ENCODE results near the gene OTOF. TPM values are rescaled to one million over a fixed set of nuclear protein-coding genes. Genes with fewer than 3 reads are reported as not detected.

The OTOF gene
- total RNA-seq, 1 experiment from 2014 or later, result 0.10 TPM

DNA sequence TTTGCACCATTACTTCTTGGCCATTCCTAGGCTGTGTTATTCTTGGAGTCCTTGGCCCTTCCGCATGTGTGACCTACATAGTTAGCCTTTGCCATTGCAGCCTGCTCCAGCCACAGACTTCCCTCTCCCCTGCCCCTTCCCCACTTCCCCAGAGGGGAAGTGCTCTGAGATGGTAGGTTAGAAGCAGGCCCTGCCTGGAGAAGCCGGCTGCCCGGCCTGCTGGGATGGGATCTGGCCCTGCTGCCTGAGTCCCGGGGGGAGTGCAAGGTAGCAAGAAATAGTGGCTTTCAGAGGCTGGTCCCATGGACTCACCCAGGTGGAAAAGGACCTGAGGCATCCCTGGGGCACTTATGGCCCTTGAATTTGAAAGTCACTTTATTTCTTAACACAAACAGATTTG, 28.4 kb upstream of the OTOF start:
- H3K27me3 ChIP-seq (ENCODE audit: insufficient read depth, low read length), result no peaks in the 10 kb centered on the region
- ATAC-seq (no peak), DNase-seq (ENCODE audit: low read depth, low spot score) (no peak)
- no peaks in the 10 kb centered on the region for H3K9me2 ChIP-seq (ENCODE audit: insufficient read depth)
- H4K20me1 ChIP-seq (ENCODE audit: insufficient read depth), result no peaks in the 10 kb centered on the region
- H3K27ac ChIP-seq (ENCODE audit: low read depth, low read length), result no peak overlapping the region
- POLR2A ChIA-PET, result no interaction called here
- BruUV-seq (replicated peaks), result no TSS peak
- no peaks in the 10 kb centered on the region for H3K9me3 ChIP-seq (ENCODE audit: control insufficient read depth in 1 of 2, insufficient read depth in 1 of 2, low read depth in 1 of 2, low read length in 2 of 2)
- H3K36me3 ChIP-seq (ENCODE audit: control insufficient read depth in 1 of 2, insufficient read depth in 2 of 2, low read length in 2 of 2), result no peaks in the 10 kb centered on the region
- intact Hi-C loops (cut with micrococcal nuclease), result no loop called here
- H3K9ac ChIP-seq (ENCODE audit: low read length), result no peak overlapping the region
- no peak overlapping the region for H3K4me2 ChIP-seq (ENCODE audit: low read length)
- no peak for TF ChIP-seq JUND (IDR thresholded peaks at IDR 0.05)
- no peak for TF ChIP-seq RAD21 (IDR thresholded peaks at IDR 0.05; ENCODE audit: low read depth)
- TF ChIP-seq SRF (IDR thresholded peaks at IDR 0.05; ENCODE audit: low read depth), result no peak
- no peak for TF ChIP-seq POLR2A (IDR thresholded peaks at IDR 0.05; ENCODE audit: borderline replicate concordance, extremely low read depth, insufficient read depth, insufficient read length)
- TF ChIP-seq, protein P1, sequence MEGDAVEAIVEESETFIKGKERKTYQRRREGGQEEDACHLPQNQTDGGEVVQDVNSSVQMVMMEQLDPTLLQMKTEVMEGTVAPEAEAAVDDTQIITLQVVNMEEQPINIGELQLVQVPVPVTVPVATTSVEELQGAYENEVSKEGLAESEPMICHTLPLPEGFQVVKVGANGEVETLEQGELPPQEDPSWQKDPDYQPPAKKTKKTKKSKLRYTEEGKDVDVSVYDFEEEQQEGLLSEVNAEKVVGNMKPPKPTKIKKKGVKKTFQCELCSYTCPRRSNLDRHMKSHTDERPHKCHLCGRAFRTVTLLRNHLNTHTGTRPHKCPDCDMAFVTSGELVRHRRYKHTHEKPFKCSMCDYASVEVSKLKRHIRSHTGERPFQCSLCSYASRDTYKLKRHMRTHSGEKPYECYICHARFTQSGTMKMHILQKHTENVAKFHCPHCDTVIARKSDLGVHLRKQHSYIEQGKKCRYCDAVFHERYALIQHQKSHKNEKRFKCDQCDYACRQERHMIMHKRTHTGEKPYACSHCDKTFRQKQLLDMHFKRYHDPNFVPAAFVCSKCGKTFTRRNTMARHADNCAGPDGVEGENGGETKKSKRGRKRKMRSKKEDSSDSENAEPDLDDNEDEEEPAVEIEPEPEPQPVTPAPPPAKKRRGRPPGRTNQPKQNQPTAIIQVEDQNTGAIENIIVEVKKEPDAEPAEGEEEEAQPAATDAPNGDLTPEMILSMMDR (IDR thresholded peaks at IDR 0.05 in 2 of 3, conservative IDR thresholded peaks at IDR 0.05 in 1 of 3; ENCODE audit: borderline replicate concordance in 1 of 3, insufficient read depth in 1 of 3, low read depth in 2 of 3, low read length in 2 of 3), result no peak
- TF ChIP-seq EZH2phosphoT487 (IDR thresholded peaks at IDR 0.05; ENCODE audit: borderline replicate concordance), result no peak
- TF ChIP-seq ELF1 (IDR thresholded peaks at IDR 0.05; ENCODE audit: borderline replicate concordance, low read depth), result no peak
- TF ChIP-seq ZNF274 (IDR thresholded peaks at IDR 0.05; ENCODE audit: low read depth, low read length), result no peak
- TF ChIP-seq TCF7L2 (IDR thresholded peaks at IDR 0.05; ENCODE audit: borderline replicate concordance, extremely low read depth, insufficient read depth, insufficient read length), result no peak
- TF ChIP-seq, protein P2, sequence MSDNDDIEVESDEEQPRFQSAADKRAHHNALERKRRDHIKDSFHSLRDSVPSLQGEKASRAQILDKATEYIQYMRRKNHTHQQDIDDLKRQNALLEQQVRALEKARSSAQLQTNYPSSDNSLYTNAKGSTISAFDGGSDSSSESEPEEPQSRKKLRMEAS (IDR thresholded peaks at IDR 0.05), result no peak
- no peak for TF ChIP-seq ZFX (IDR thresholded peaks at IDR 0.05)
- TF ChIP-seq EZH2 (IDR thresholded peaks at IDR 0.05), result no peak
- TF ChIP-seq, protein P3, sequence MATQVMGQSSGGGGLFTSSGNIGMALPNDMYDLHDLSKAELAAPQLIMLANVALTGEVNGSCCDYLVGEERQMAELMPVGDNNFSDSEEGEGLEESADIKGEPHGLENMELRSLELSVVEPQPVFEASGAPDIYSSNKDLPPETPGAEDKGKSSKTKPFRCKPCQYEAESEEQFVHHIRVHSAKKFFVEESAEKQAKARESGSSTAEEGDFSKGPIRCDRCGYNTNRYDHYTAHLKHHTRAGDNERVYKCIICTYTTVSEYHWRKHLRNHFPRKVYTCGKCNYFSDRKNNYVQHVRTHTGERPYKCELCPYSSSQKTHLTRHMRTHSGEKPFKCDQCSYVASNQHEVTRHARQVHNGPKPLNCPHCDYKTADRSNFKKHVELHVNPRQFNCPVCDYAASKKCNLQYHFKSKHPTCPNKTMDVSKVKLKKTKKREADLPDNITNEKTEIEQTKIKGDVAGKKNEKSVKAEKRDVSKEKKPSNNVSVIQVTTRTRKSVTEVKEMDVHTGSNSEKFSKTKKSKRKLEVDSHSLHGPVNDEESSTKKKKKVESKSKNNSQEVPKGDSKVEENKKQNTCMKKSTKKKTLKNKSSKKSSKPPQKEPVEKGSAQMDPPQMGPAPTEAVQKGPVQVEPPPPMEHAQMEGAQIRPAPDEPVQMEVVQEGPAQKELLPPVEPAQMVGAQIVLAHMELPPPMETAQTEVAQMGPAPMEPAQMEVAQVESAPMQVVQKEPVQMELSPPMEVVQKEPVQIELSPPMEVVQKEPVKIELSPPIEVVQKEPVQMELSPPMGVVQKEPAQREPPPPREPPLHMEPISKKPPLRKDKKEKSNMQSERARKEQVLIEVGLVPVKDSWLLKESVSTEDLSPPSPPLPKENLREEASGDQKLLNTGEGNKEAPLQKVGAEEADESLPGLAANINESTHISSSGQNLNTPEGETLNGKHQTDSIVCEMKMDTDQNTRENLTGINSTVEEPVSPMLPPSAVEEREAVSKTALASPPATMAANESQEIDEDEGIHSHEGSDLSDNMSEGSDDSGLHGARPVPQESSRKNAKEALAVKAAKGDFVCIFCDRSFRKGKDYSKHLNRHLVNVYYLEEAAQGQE (IDR thresholded peaks at IDR 0.05; ENCODE audit: low read depth), result no peak
- TF ChIP-seq EGR1 (IDR thresholded peaks at IDR 0.05; ENCODE audit: low read depth), result no peak
- TF ChIP-seq POLR2AphosphoS5 (IDR thresholded peaks at IDR 0.05; ENCODE audit: low read depth, low read length), result no peak
- TF ChIP-seq SP1 (IDR thresholded peaks at IDR 0.05; ENCODE audit: low read depth), result no peak
- no peak for TF ChIP-seq YY1 (IDR thresholded peaks at IDR 0.05; ENCODE audit: extremely low read depth, insufficient replicate concordance, low read depth, low read length)
- TF ChIP-seq, protein P4, sequence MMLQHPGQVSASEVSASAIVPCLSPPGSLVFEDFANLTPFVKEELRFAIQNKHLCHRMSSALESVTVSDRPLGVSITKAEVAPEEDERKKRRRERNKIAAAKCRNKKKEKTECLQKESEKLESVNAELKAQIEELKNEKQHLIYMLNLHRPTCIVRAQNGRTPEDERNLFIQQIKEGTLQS (IDR thresholded peaks at IDR 0.05), result no peak
- TF ChIP-seq CBX3 (IDR thresholded peaks at IDR 0.05; ENCODE audit: low read depth), result no peak
- no peak for TF ChIP-seq CEBPB (IDR thresholded peaks at IDR 0.05; ENCODE audit: low read depth)
- RAD21 ChIA-PET (ENCODE audit: low non-redundant PET in 1 of 2, low total read pairs in 2 of 2, uncharacterized antibody in 2 of 2, unreplicated experiment in 2 of 2), result no interaction called here
- H3K4me1 ChIP-seq (ENCODE audit: control insufficient read depth in 1 of 2, insufficient read depth in 2 of 2, low read length in 2 of 2), result peaks cover 3 to 15% of the 10 kb centered on the region in 2 experiments; a peak in 3 of 4 replicates
- no peak overlapping the region for H3K4me3 ChIP-seq (replicated peaks in 1 of 2; ENCODE audit: low read depth in 1 of 2, low read length in 2 of 2)
- no peak overlapping the region for H2AFZ ChIP-seq (ENCODE audit: low read depth, low read length, poor library complexity, severe bottlenecking)
- no peaks in the 10 kb centered on the region for H3K79me2 ChIP-seq (ENCODE audit: insufficient read depth, low read length)
- CTCF ChIA-PET, result no interaction called here

Data from HCT116 (cell line).